H1 (cell line): ENCODE measurements around the gene TBX4. TPM values are rescaled to one million over a fixed set of nuclear protein-coding genes. Genes with fewer than 3 reads are reported as not detected.

ENCODE experiments used
- CTCF ChIA-PET: fragments of 300-600 bp; sonication (Branson Sonifier 250); formaldehyde crosslinking; loops from one replicate; lab custom pipeline; 2021; ENCODE audit not compliant: partially characterized antibody; lab: Charles Lee
- POLR2A ChIA-PET: fragments of 300-600 bp; sonication (Branson Sonifier 250); formaldehyde crosslinking; loops from one replicate; lab custom pipeline; 2021; ENCODE audit warnings: inconsistent platforms; ENCODE audit not compliant: partially characterized antibody; lab: Charles Lee
- DNase-seq, 2 experiments: peaks; one replicate each; pipeline versions ENCODE4 v3.0.0 to v3.0.0-alpha.2; 2010 to 2022; ENCODE audit warnings: low spot score in 2 of 2, low read depth in 1 of 2, mixed read lengths in 1 of 2
- FAIRE-seq: peaks from 2 replicates; lab custom pipeline; 2011; peaks lifted over from hg19 to GRCh38; lab: Jason Lieb, UNC
- H2AFZ ChIP-seq: 2 replicates; pipeline ENCODE4 v1.8.1; 2012; ENCODE audit warnings: low read length, inconsistent platforms
- H2AK5ac ChIP-seq: 2 replicates; pipeline ENCODE4 v1.6.1; 2013; ENCODE audit warnings: low read depth, low read length
- H2BK120ac ChIP-seq: replicated peaks from 2 replicates; pipeline ENCODE3; 2013; ENCODE audit warnings: low read depth, low read length, inconsistent platforms
- H2BK12ac ChIP-seq: 2 replicates; pipeline ENCODE4 v1.6.1; 2013; ENCODE audit warnings: low read depth, low read length
- H2BK15ac ChIP-seq: 2 replicates; pipeline ENCODE4 v1.6.1; 2013; ENCODE audit warnings: low read length
- H2BK20ac ChIP-seq: 2 replicates; pipeline ENCODE4 v1.6.1; 2013; ENCODE audit warnings: low read length
- H2BK5ac ChIP-seq: 2 replicates; pipeline ENCODE4 v1.6.1; 2013; ENCODE audit warnings: low read depth, low read length
- H3K14ac ChIP-seq: 2 replicates; pipeline ENCODE4 v1.6.1; 2013; ENCODE audit warnings: inconsistent platforms; ENCODE audit not compliant: insufficient read length
- H3K18ac ChIP-seq: 2 replicates; pipeline ENCODE4 v1.6.1; 2013; ENCODE audit warnings: low read length; ENCODE audit errors: extremely low read depth
- H3K23ac ChIP-seq: 2 replicates; pipeline ENCODE4 v1.6.1; 2013; ENCODE audit warnings: inconsistent platforms; ENCODE audit not compliant: insufficient read length
- H3K23me2 ChIP-seq: 2 replicates; pipeline ENCODE4 v1.6.1; 2013; ENCODE audit warnings: low read depth, low read length
- H3K27ac ChIP-seq: 2 replicates; pipeline ENCODE4 v1.6.1; 2011; ENCODE audit warnings: low read depth, low read length, inconsistent platforms
- H3K27me3 ChIP-seq, 4 experiments: replicated peaks in 1 of 4; 1 replicate in 1 of 4; 2 replicates in 3 of 4; pipeline versions ENCODE4 v1.6.1 to v1.8.1; 2011 to 2013; ENCODE audit warnings: low read length in 3 of 4, mild to moderate bottlenecking in 3 of 4, inconsistent platforms in 2 of 4, mixed read lengths in 2 of 4, moderate library complexity in 1 of 4; ENCODE audit not compliant: control insufficient read depth in 3 of 4, insufficient read depth in 3 of 4; ENCODE audit errors: extremely low read depth in 1 of 4
- H3K36me3 ChIP-seq, 4 experiments: 2 replicates each; pipeline versions ENCODE4 v1.6.1 to v1.8.1; 2011 to 2013; ENCODE audit warnings: mild to moderate bottlenecking in 4 of 4, low read length in 3 of 4, moderate library complexity in 2 of 4, control low read depth in 1 of 4, inconsistent platforms in 1 of 4; ENCODE audit not compliant: insufficient read depth in 4 of 4, control insufficient read depth in 2 of 4
- H3K4ac ChIP-seq: replicated peaks from 2 replicates; pipeline ENCODE3; 2013; ENCODE audit warnings: low read length, low read depth, mixed read lengths, inconsistent platforms; ENCODE audit not compliant: insufficient read length
- H3K4me1 ChIP-seq, 4 experiments: replicated peaks in 1 of 4; 1 replicate in 1 of 4; 2 replicates in 3 of 4; pipeline versions ENCODE4 v1.6.1 to v1.8.1; 2011 to 2013; ENCODE audit warnings: low read length in 3 of 4, inconsistent platforms in 2 of 4, mixed read lengths in 1 of 4; ENCODE audit not compliant: insufficient read depth in 4 of 4, control insufficient read depth in 3 of 4
- H3K4me2 ChIP-seq, 2 experiments: 2 replicates each; pipeline versions ENCODE4 v1.6.1 to v1.8.1; 2011 to 2013; ENCODE audit warnings: low read depth in 2 of 2, low read length in 2 of 2, control low read depth in 1 of 2, inconsistent platforms in 1 of 2, mild to moderate bottlenecking in 1 of 2; ENCODE audit not compliant: insufficient read depth in 1 of 2
- H3K4me3 ChIP-seq, 4 experiments: fragments of 200-600, 300-600 bp in 1 of 4; sonication (generic), shearing (Covaris generic), sonication (Bioruptor Twin) in 1 of 4; 2 replicates each; pipeline versions ENCODE4 v1.5.1 to v1.8.1; 2011 to 2016; ENCODE audit warnings: low read length in 4 of 4, low read depth in 3 of 4, control low read depth in 2 of 4, inconsistent platforms in 2 of 4, mild to moderate bottlenecking in 2 of 4, mixed read lengths in 1 of 4, moderate library complexity in 1 of 4; ENCODE audit not compliant: insufficient read depth in 2 of 4; ENCODE audit errors: extremely low read depth in 1 of 4
- H3K56ac ChIP-seq: replicated peaks from 2 replicates; pipeline ENCODE3; 2013; ENCODE audit warnings: low read depth, mild to moderate bottlenecking, mixed read lengths, low read length, inconsistent platforms; ENCODE audit not compliant: insufficient read length
- H3K79me1 ChIP-seq: 2 replicates; pipeline ENCODE4 v1.6.1; 2013; ENCODE audit warnings: low read depth, low read length, control low read depth
- H3K79me2 ChIP-seq, 2 experiments: 2 replicates each; pipeline versions ENCODE4 v1.6.1 to v1.8.1; 2012 to 2013; ENCODE audit warnings: low read length in 2 of 2, mild to moderate bottlenecking in 2 of 2, inconsistent platforms in 1 of 2; ENCODE audit not compliant: insufficient read depth in 2 of 2, control insufficient read depth in 1 of 2
- H3K9ac ChIP-seq, 4 experiments: replicated peaks in 1 of 4; 1 replicate in 1 of 4; 2 replicates in 3 of 4; pipeline versions ENCODE4 v1.6.1 to v1.8.1; 2011 to 2013; ENCODE audit warnings: low read depth in 3 of 4, low read length in 3 of 4, control low read depth in 2 of 4, mild to moderate bottlenecking in 2 of 4, moderate library complexity in 2 of 4, inconsistent platforms in 1 of 4; ENCODE audit errors: extremely low read depth in 1 of 4
- H3K9me3 ChIP-seq, 2 experiments: 2 replicates each; pipeline versions ENCODE4 v1.6.1 to v1.8.1; 2012 to 2013; ENCODE audit warnings: mild to moderate bottlenecking in 2 of 2, moderate library complexity in 2 of 2, control low read depth in 1 of 2, inconsistent platforms in 1 of 2, low read depth in 1 of 2, low read length in 1 of 2, mixed read lengths in 1 of 2; ENCODE audit not compliant: insufficient read depth in 2 of 2
- H4K20me1 ChIP-seq, 2 experiments: replicated peaks in 1 of 2; 2 replicates each; pipeline versions ENCODE3 to v1.8.1; 2011 to 2013; ENCODE audit warnings: inconsistent platforms in 2 of 2, low read length in 2 of 2, mild to moderate bottlenecking in 1 of 2; ENCODE audit not compliant: insufficient read depth in 2 of 2, control insufficient read depth in 1 of 2
- H4K5ac ChIP-seq: 2 replicates; pipeline ENCODE4 v1.6.1; 2013; ENCODE audit warnings: low read length, low read depth, mixed read lengths, inconsistent platforms; ENCODE audit not compliant: insufficient read length
- H4K8ac ChIP-seq: 2 replicates; pipeline ENCODE4 v1.8.0; 2013; ENCODE audit warnings: mild to moderate bottlenecking, moderate library complexity, low read length, inconsistent platforms; ENCODE audit not compliant: insufficient read depth; ENCODE audit errors: extremely low read depth
- H4K91ac ChIP-seq: replicated peaks from 2 replicates; pipeline ENCODE3; 2013; ENCODE audit warnings: low read length, mixed read lengths, inconsistent platforms; ENCODE audit not compliant: insufficient read length
- BACH1 ChIP-seq: IDR thresholded peaks from 2 replicates; pipeline ENCODE4 v1.6.1; 2012; ENCODE audit warnings: low read length, improper control_type of control experiment
- CBX8 ChIP-seq: fragments of 300-800, 300-1000 bp; sonication (generic); IDR thresholded peaks from 2 replicates; pipeline ENCODE4 v1.7.1; 2016; ENCODE audit warnings: low read depth, low read length, borderline replicate concordance
- GABPA ChIP-seq: IDR thresholded peaks from 2 replicates; pipeline ENCODE4 v1.6.1; 2011; ENCODE audit warnings: mild to moderate bottlenecking, low read length, moderate library complexity, borderline replicate concordance; ENCODE audit not compliant: insufficient read depth
- HDAC2 ChIP-seq, 2 experiments: fragments of 300-600 bp in 1 of 2; sonication (generic) in 1 of 2; IDR thresholded peaks; 2 replicates each; pipeline ENCODE4 v1.6.1; 2011 to 2012; ENCODE audit warnings: low read depth in 2 of 2, low read length in 2 of 2, mild to moderate bottlenecking in 2 of 2, moderate library complexity in 2 of 2, borderline replicate concordance in 1 of 2, inconsistent platforms in 1 of 2
- JUND ChIP-seq: IDR thresholded peaks from 2 replicates; pipeline ENCODE4 v1.6.1; 2011; ENCODE audit warnings: mild to moderate bottlenecking, improper control_type of control experiment, low read length
- POU5F1 ChIP-seq: IDR thresholded peaks from 2 replicates; pipeline ENCODE4 v1.6.1; 2011; ENCODE audit warnings: low read depth, mild to moderate bottlenecking, low read length, moderate library complexity
- RAD21 ChIP-seq, 2 experiments: IDR thresholded peaks in 1 of 2; conservative IDR thresholded peaks in 1 of 2; 2 replicates each; pipeline ENCODE4 v1.6.1; 2011; ENCODE audit warnings: low read depth in 2 of 2, low read length in 2 of 2, improper control_type of control experiment in 1 of 2, inconsistent platforms in 1 of 2, mild to moderate bottlenecking in 1 of 2, moderate library complexity in 1 of 2
- SP2 ChIP-seq: IDR thresholded peaks from 2 replicates; pipeline ENCODE4 v1.6.1; 2012; ENCODE audit warnings: mild to moderate bottlenecking, low read length, inconsistent platforms
- TAF7 ChIP-seq: optimal IDR thresholded peaks from 2 replicates; pipeline ENCODE3; 2011; ENCODE audit warnings: low read depth, mild to moderate bottlenecking, inconsistent platforms, low read length, moderate library complexity, borderline replicate concordance
- YY1 ChIP-seq: IDR thresholded peaks from 2 replicates; pipeline ENCODE4 v1.6.1; 2011; ENCODE audit warnings: low read depth, mild to moderate bottlenecking, low read length
- WGBS, 2 experiments: shearing (Covaris generic) in 1 of 2; methylation state at CpG; one replicate each; pipeline versions ENCODE4 v1.1.6 to v1.1.7; 2013 to 2015; ENCODE audit warnings: low lambda C conversion rate in 2 of 2, mixed read lengths in 2 of 2, inconsistent platforms in 1 of 2, low coverage in 1 of 2, missing lambda C conversion rate in 1 of 2; ENCODE audit not compliant: insufficient replicate concordance in 2 of 2, insufficient coverage in 1 of 2, insufficient read length in 1 of 2; ENCODE audit errors: extremely low coverage in 1 of 2, missing lambda C conversion rate in 1 of 2; 5-methylcytosine and 5-hydroxymethylcytosine counted together
- polyA plus RNA-seq, 7 experiments: library from polyadenylated mRNA; depleted of rRNA in 3 of 7; stranded (reverse) in 5 of 7; unstranded in 2 of 7; fragments of >200 nt in 5 of 7; fragments of 200-250 nt in 2 of 7; gene quantifications; 1 replicate in 5 of 7; 2 replicates in 1 of 7; 4 replicates in 1 of 7; pipeline versions ENCODE4 v1.2.1 to v1.2.3, GENCODE V29; 2011 to 2013; ENCODE audit warnings: missing spikeins in 2 of 7, mixed read lengths in 2 of 7
- total RNA-seq: library from RNA; stranded (reverse); fragmentation: NEBNext Ultra II Directional; extraction: Animal tissue kit (Norgen Biotek cat#: 25700); gene quantifications from 2 replicates; pipeline ENCODE4 v1.2.1, GENCODE V29; 2021

Gene TBX4
- total and polyA plus RNA-seq, 2 of the 8 experiments (the other 6 are each of a cell fraction or from before 2014, with no cell fraction given), result 0.02 TPM; not detected in 1

DNA sequence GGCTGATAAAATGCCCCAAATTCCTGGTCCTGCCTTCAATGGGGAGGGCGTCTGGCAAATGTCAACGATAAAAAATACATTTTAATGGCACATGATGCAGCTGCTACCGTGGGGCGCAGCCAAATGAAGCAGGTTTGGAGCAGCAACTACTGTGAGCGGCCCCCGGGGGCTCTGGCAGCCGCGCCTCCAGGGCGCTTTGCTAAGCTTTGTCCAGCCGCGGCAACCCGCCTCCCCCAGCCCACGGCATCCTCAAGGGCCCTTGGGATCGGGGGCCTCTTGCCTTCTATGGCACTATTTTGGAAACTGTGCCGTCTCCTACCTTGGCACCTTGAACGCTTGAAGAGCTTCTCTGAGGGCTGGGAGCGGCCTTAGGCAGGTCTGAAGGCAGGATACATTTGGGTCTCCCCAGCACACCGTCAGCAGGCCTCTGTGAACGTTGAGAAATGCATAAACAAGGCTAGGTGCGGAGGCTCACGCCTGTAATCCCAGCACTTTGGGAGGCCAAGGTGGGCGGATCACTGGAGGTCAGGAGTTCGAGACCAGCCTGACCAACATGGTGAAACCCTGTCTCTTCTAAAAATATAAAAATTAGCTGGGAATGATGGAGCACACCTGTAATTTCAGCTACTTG lies 25.1 kb downstream of the TBX4 start:
- no peak overlapping the region for H3K23ac ChIP-seq
- no peaks in the 10 kb centered on the region for H4K20me1 ChIP-seq
- H3K27me3 ChIP-seq, result peaks cover 0 to 3% (median 0%) of the 10 kb centered on the region in 4 experiments; a peak in 2 of 7 replicates
- H3K4me2 ChIP-seq, result no peak overlapping the region
- peak overlapping the region; percentile 51 for H4K8ac ChIP-seq
- ChIA-PET CTCF (interaction anchor here (0.7 to 12.2 kb wide), 4 partner anchors 9 to 73 kb away, joined by 3 to 171 read pairs (median 6); no protein-coding TSS in a partner anchor), POLR2A (no interaction called here)
- H3K18ac ChIP-seq, result no peak overlapping the region; the same call in 1 of the 2 replicates
- H2BK120ac ChIP-seq, result no peak overlapping the region
- H2BK5ac ChIP-seq, result no peak overlapping the region
- H2BK15ac ChIP-seq, result no peak overlapping the region
- no peaks in the 10 kb centered on the region for H3K9me3 ChIP-seq
- no peaks in the 10 kb centered on the region for H3K79me2 ChIP-seq
- FAIRE-seq (no peak), DNase-seq (peak in 1 of 2 experiments; percentile 55)
- no peak overlapping the region for H3K9ac ChIP-seq
- no peak overlapping the region for H2BK12ac ChIP-seq
- H3K4me1 ChIP-seq, result 0 out of 7 replicates have a peak, but pooled peaks cover 0 to 2% (median under 1%) of the 10 kb centered on the region in 4 experiments
- H3K4me3 ChIP-seq, result no peak overlapping the region
- H3K23me2 ChIP-seq, result no peaks in the 10 kb centered on the region
- H4K91ac ChIP-seq, result no peak overlapping the region
- H3K79me1 ChIP-seq, result no peaks in the 10 kb centered on the region
- no peak overlapping the region for H3K4ac ChIP-seq
- no peak overlapping the region for H3K14ac ChIP-seq
- 74% methylated on average over 23 of the region's 23 CpGs; no CpG with 5 or more reads in 1 of the 2 experiments for WGBS, 2 experiments
- H3K56ac ChIP-seq, result no peak overlapping the region
- no peaks in the 10 kb centered on the region for H3K36me3 ChIP-seq
- no peak overlapping the region for H2BK20ac ChIP-seq
- H2AFZ ChIP-seq, result no peak overlapping the region
- H4K5ac ChIP-seq, result no peak overlapping the region
- no peak overlapping the region for H2AK5ac ChIP-seq
- H3K27ac ChIP-seq, result no peak overlapping the region
- TF ChIP-seq SP2 (no peak), BACH1 (no peak), RAD21 (IDR thresholded peaks at IDR 0.05 in 1 of 2, conservative IDR thresholded peaks at IDR 0.05 in 1 of 2; ENCODE audit: low read depth in 2 of 2, low read length in 2 of 2) (no peak), HDAC2 (IDR thresholded peaks at IDR 0.05; ENCODE audit: borderline replicate concordance in 1 of 2, low read depth in 2 of 2, low read length in 2 of 2) (no peak), YY1 (no peak), POU5F1 (no peak), GABPA (no peak), TAF7 (no peak), JUND (no peak), CBX8 (no peak)
